ENCODE data around the gene PSMB10.

Gene PSMB10

GRCh38 chr16:67959536-67960329, 23.1 kb upstream of the PSMB10 start:
- peak overlapping the region; percentile 63 for H3K27ac ChIP-seq (ENCODE audit: low read depth, low read length)
- peak overlapping the region; percentile 28 for H3K9ac ChIP-seq (ENCODE audit: low read length)
- peaks cover 43% of the 10 kb centered on the region for H3K36me3 ChIP-seq (ENCODE audit: control insufficient read depth, insufficient read depth, low read length)
- no peaks in the 10 kb centered on the region for H3K27me3 ChIP-seq (ENCODE audit: control insufficient read depth, insufficient read depth, low read length)
- H3K4me1 ChIP-seq (ENCODE audit: control insufficient read depth, insufficient read depth, low read length) = peaks cover 15% of the 10 kb centered on the region
- no peak overlapping the region for H3K4me3 ChIP-seq (ENCODE audit: low read length)

- Histone ChIP-seq H3K4me1 (ENCODE audit: control insufficient read depth, insufficient read depth, low read length) (peaks cover 10% of the 10 kb centered on the region), H3K9ac (ENCODE audit: low read length) (no peak overlapping the region), H3K27me3 (ENCODE audit: control insufficient read depth, insufficient read depth, low read length) (no peaks in the 10 kb centered on the region), H3K27ac (ENCODE audit: low read depth, low read length) (no peak overlapping the region), H3K4me3 (ENCODE audit: low read length) (no peak overlapping the region), H3K36me3 (ENCODE audit: control insufficient read depth, insufficient read depth, low read length) (peaks cover 47% of the 10 kb centered on the region)
These were observed 21.0 kb upstream of the PSMB10 start for GRCh38 chr16:67957622-67958021.

GRCh38 chr16:67954421-67955196, 18.0 kb upstream of the PSMB10 start:
- Histone ChIP-seq H3K4me3 (ENCODE audit: low read length) (no peak overlapping the region), H3K27me3 (ENCODE audit: control insufficient read depth, insufficient read depth, low read length) (no peaks in the 10 kb centered on the region), H3K27ac (ENCODE audit: low read depth, low read length) (no peak overlapping the region), H3K36me3 (ENCODE audit: control insufficient read depth, insufficient read depth, low read length) (peaks cover 47% of the 10 kb centered on the region), H3K4me1 (ENCODE audit: control insufficient read depth, insufficient read depth, low read length) (peaks cover 14% of the 10 kb centered on the region), H3K9ac (ENCODE audit: low read length) (no peak overlapping the region)

- H3K27ac ChIP-seq (ENCODE audit: low read depth, low read length) = no peak overlapping the region
- peaks cover 48% of the 10 kb centered on the region for H3K36me3 ChIP-seq (ENCODE audit: control insufficient read depth, insufficient read depth, low read length)
- peaks cover 11% of the 10 kb centered on the region for H3K4me1 ChIP-seq (ENCODE audit: control insufficient read depth, insufficient read depth, low read length)
- H3K9ac ChIP-seq (ENCODE audit: low read length) = no peak overlapping the region
- H3K27me3 ChIP-seq (ENCODE audit: control insufficient read depth, insufficient read depth, low read length) = no peaks in the 10 kb centered on the region
- H3K4me3 ChIP-seq (ENCODE audit: low read length) = no peak overlapping the region
These were observed 17.2 kb upstream of the PSMB10 start for GRCh38 chr16:67953641-67954375.

- H3K36me3 ChIP-seq (ENCODE audit: control insufficient read depth, insufficient read depth, low read length) = peaks cover 55% of the 10 kb centered on the region
- no peaks in the 10 kb centered on the region for H3K27me3 ChIP-seq (ENCODE audit: control insufficient read depth, insufficient read depth, low read length)
- H3K4me1 ChIP-seq (ENCODE audit: control insufficient read depth, insufficient read depth, low read length) = peaks cover 11% of the 10 kb centered on the region
- no peak overlapping the region for H3K9ac ChIP-seq (ENCODE audit: low read length)
- H3K27ac ChIP-seq (ENCODE audit: low read depth, low read length) = peak overlapping the region; percentile 55
- no peak overlapping the region for H3K4me3 ChIP-seq (ENCODE audit: low read length)
These were observed 14.8 kb upstream of the PSMB10 start for GRCh38 chr16:67951485-67951884.

- H3K4me1 ChIP-seq (ENCODE audit: control insufficient read depth, insufficient read depth, low read length) = peaks cover 11% of the 10 kb centered on the region
- no peak overlapping the region for H3K4me3 ChIP-seq (ENCODE audit: low read length)
- peaks cover 57% of the 10 kb centered on the region for H3K36me3 ChIP-seq (ENCODE audit: control insufficient read depth, insufficient read depth, low read length)
- H3K27ac ChIP-seq (ENCODE audit: low read depth, low read length) = no peak overlapping the region
- no peaks in the 10 kb centered on the region for H3K27me3 ChIP-seq (ENCODE audit: control insufficient read depth, insufficient read depth, low read length)
- no peak overlapping the region for H3K9ac ChIP-seq (ENCODE audit: low read length)
These were observed 13.7 kb upstream of the PSMB10 start for GRCh38 chr16:67950335-67950843.

GRCh38 chr16:67949645-67950044, 13.0 kb upstream of the PSMB10 start:
- Histone ChIP-seq H3K9ac (ENCODE audit: low read length) (no peak overlapping the region), H3K27ac (ENCODE audit: low read depth, low read length) (no peak overlapping the region), H3K27me3 (ENCODE audit: control insufficient read depth, insufficient read depth, low read length) (no peaks in the 10 kb centered on the region), H3K4me3 (ENCODE audit: low read length) (no peak overlapping the region), H3K36me3 (ENCODE audit: control insufficient read depth, insufficient read depth, low read length) (peaks cover 59% of the 10 kb centered on the region), H3K4me1 (ENCODE audit: control insufficient read depth, insufficient read depth, low read length) (peaks cover 16% of the 10 kb centered on the region)

- Histone ChIP-seq H3K4me3 (ENCODE audit: low read length) (no peak overlapping the region), H3K4me1 (ENCODE audit: control insufficient read depth, insufficient read depth, low read length) (peaks cover 27% of the 10 kb centered on the region), H3K27ac (ENCODE audit: low read depth, low read length) (no peak overlapping the region), H3K9ac (ENCODE audit: low read length) (no peak overlapping the region), H3K27me3 (ENCODE audit: control insufficient read depth, insufficient read depth, low read length) (no peaks in the 10 kb centered on the region), H3K36me3 (ENCODE audit: control insufficient read depth, insufficient read depth, low read length) (peaks cover 51% of the 10 kb centered on the region)
These were observed 11.4 kb upstream of the PSMB10 start for GRCh38 chr16:67948015-67948414.

GRCh38 chr16:67946966-67947558, 10.4 kb upstream of the PSMB10 start:
- H3K9ac ChIP-seq (ENCODE audit: low read length) = no peak overlapping the region
- peaks cover 26% of the 10 kb centered on the region for H3K4me1 ChIP-seq (ENCODE audit: control insufficient read depth, insufficient read depth, low read length)
- no peaks in the 10 kb centered on the region for H3K27me3 ChIP-seq (ENCODE audit: control insufficient read depth, insufficient read depth, low read length)
- H3K27ac ChIP-seq (ENCODE audit: low read depth, low read length) = no peak overlapping the region
- H3K4me3 ChIP-seq (ENCODE audit: low read length) = no peak overlapping the region
- H3K36me3 ChIP-seq (ENCODE audit: control insufficient read depth, insufficient read depth, low read length) = peaks cover 51% of the 10 kb centered on the region

GRCh38 chr16:67946128-67946569, 9.5 kb upstream of the PSMB10 start:
- Histone ChIP-seq H3K4me1 (ENCODE audit: control insufficient read depth, insufficient read depth, low read length) (peaks cover 17% of the 10 kb centered on the region), H3K36me3 (ENCODE audit: control insufficient read depth, insufficient read depth, low read length) (peaks cover 44% of the 10 kb centered on the region), H3K4me3 (ENCODE audit: low read length) (no peak overlapping the region), H3K9ac (ENCODE audit: low read length) (no peak overlapping the region), H3K27me3 (ENCODE audit: control insufficient read depth, insufficient read depth, low read length) (no peaks in the 10 kb centered on the region), H3K27ac (ENCODE audit: low read depth, low read length) (no peak overlapping the region)

GRCh38 chr16:67945392-67945933, 8.8 kb upstream of the PSMB10 start:
- peaks cover 37% of the 10 kb centered on the region for H3K36me3 ChIP-seq (ENCODE audit: control insufficient read depth, insufficient read depth, low read length)
- peaks cover 16% of the 10 kb centered on the region for H3K4me1 ChIP-seq (ENCODE audit: control insufficient read depth, insufficient read depth, low read length)
- H3K4me3 ChIP-seq (ENCODE audit: low read length) = no peak overlapping the region
- H3K27me3 ChIP-seq (ENCODE audit: control insufficient read depth, insufficient read depth, low read length) = no peaks in the 10 kb centered on the region
- H3K9ac ChIP-seq (ENCODE audit: low read length) = no peak overlapping the region
- H3K27ac ChIP-seq (ENCODE audit: low read depth, low read length) = no peak overlapping the region
